Fibroblast of mammary gland (primary cell): ENCODE data around the gene MRPL21.

Experiments used
- DNase-seq: peaks from one replicate; pipeline ENCODE4 v3.0.0-alpha.2; 2010; ENCODE audit warnings: low read depth
- H3K4me3 ChIP-seq: 2 replicates; pipeline ENCODE4 v1.5.1; 2011; ENCODE audit warnings: low read depth, mild to moderate bottlenecking, low read length, moderate library complexity; ENCODE audit not compliant: control insufficient read depth
- CTCF ChIP-seq: conservative IDR thresholded peaks from 2 replicates; pipeline ENCODE4 v1.5.1; 2011; ENCODE audit warnings: low read depth, low read length, inconsistent platforms; ENCODE audit not compliant: control insufficient read depth, insufficient read depth

The MRPL21 gene

DNA sequence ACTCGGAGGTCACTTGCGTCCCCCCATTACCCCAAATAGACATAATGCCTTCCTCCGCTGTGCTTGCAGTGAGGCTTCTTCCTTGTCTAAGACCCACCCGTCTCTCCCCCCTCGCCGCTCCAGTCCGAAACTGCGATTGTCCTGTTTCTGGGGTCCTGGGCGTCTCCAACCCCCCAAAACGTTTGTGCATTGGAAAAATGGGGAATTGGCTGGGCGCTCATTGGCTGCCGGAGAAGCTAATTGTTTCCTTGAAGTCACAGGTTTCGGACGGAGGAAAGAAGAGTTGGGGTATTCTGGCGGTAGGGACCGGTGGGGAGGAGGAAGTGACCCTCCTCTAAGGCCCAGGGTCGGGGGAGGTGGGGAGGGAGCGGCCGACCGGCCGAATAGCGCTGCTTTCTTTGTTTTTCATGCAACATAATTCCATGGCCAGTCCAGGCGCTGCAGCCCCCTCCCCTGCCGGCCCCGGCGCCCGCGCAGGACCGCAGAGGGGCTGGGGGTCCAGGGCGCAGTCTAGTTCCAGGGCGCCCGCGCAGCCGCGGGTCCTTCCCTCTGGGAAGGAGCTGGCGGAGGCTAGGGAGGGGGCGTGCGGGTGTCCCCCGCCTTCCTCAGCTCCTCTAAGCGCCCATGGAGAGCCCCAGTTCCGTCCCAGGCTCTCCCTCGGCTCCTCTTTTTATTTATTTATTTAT, 49.2 kb downstream of the MRPL21 start:
- H3K4me3 ChIP-seq: no peak overlapping the region
- no peak for TF ChIP-seq CTCF
- no peak for DNase-seq

GRCh38 chr11:68852628-68853027, 51.0 kb downstream of the MRPL21 start:
- TF ChIP-seq CTCF: no peak
- no peak for DNase-seq
- no peak overlapping the region for H3K4me3 ChIP-seq

GRCh38 chr11:68848429-68848828, 55.2 kb downstream of the MRPL21 start:
- no peak for DNase-seq
- TF ChIP-seq CTCF: no peak
- no peak overlapping the region for H3K4me3 ChIP-seq

DNA sequence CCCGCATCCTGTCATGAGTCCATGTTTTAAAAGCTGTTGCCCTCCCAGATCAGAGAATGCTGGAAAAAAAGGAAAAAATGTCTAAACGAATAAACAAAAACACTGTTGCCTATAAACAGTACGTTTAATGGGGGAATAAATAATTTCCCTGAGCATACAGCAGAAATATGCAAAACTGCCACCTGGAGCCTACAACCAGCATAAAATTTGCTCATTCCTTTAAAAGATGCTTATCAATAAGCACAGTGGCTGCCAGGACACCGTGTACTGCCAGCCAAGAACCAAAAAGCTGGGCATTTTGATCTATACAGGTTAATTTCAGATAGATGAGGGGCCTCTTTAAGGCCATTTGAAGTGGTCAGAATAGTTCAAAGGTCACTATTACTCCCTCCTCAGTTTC, 56.2 kb downstream of the MRPL21 start:
- H3K4me3 ChIP-seq: no peak overlapping the region
- no peak for TF ChIP-seq CTCF
- no peak for DNase-seq

DNA sequence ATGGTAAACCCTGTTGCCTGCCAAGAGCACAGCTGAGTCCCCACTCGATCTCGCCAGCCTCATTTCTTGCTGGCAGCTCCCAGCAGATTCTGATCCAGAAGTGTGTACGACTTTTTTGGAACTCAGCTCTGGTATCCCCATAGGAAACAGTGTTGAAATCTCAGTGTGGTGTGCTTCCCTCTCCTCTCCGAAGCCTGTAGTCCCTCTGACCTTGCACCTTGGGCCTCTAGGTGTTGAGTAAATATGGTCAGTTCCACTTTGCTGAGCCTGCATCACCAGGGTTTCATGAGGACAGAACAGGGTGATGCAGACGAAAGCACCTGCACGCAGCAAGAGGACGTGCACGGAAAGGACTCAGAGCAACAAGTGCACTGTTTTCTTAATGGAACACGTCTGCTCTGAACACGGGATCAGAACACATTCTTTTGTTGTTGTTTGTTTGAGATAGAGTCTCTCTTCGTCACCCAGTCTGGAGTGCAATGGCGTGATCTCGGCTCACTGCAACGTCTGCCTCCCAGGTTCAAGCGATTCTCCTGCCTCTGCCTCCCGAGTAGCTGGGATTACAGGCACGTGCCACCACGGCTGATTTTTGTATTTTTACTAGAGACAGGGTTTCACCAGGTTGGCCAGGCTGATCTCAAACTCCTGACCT, 58.2 kb downstream of the MRPL21 start:
- H3K4me3 ChIP-seq: no peak overlapping the region
- DNase-seq: peak; percentile 7
- TF ChIP-seq CTCF: no peak

DNA sequence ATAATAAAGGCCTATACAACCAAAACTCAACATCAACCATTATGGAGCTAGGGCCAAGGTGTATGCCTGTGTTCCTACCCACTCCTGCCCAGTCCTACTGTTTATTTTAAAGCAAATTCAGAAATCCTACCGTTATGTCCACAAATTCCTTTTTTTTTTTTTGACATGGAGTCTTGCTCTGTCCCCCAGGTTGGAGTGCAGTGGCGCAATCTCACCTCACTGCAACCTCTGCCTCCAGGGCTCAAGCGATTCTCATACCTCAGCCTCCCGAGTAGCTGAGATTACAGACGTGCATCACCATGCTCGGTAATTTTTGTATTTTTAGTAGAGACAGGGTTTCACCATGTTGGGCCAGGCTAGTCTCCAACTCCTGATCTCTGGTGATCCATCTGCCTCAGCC, 58.8 kb downstream of the MRPL21 start:
- no peak for DNase-seq
- TF ChIP-seq CTCF: no peak
- H3K4me3 ChIP-seq: no peak overlapping the region

- TF ChIP-seq CTCF: no peak
- H3K4me3 ChIP-seq: no peak overlapping the region
- no peak for DNase-seq
Observed at GRCh38 chr11:68844376-68844775, 59.3 kb downstream of the MRPL21 start.
